Endodermal cell (in vitro differentiated cells): ENCODE results near the gene MRPL19. TPM values are rescaled to one million over a fixed set of nuclear protein-coding genes. Genes with fewer than 3 reads are reported as not detected.

Experiments
- DNase-seq: peaks from one replicate; pipeline ENCODE4 v3.0.0-alpha.2; 2017
- H3K27ac ChIP-seq: 2 replicates; pipeline ENCODE4 v1.5.1; 2013; ENCODE audit warnings: mild to moderate bottlenecking, low read depth, low read length, moderate library complexity
- H3K27me3 ChIP-seq: 2 replicates; pipeline ENCODE4 v1.6.1; 2013; ENCODE audit warnings: mild to moderate bottlenecking, low read length, moderate library complexity; ENCODE audit not compliant: insufficient read depth, control insufficient read depth, poor library complexity, severe bottlenecking
- H3K36me3 ChIP-seq: 2 replicates; pipeline ENCODE4 v1.7.0; 2013; ENCODE audit warnings: mild to moderate bottlenecking, low read length, moderate library complexity; ENCODE audit not compliant: control insufficient read depth, insufficient read depth
- H3K4me1 ChIP-seq: one replicate; pipeline ENCODE4 v1.7.0; 2013; ENCODE audit warnings: low read length; ENCODE audit not compliant: control insufficient read depth, insufficient read depth
- H3K4me3 ChIP-seq: 2 replicates; pipeline ENCODE4 v1.5.1; 2013; ENCODE audit warnings: mild to moderate bottlenecking, low read length, moderate library complexity
- H3K9ac ChIP-seq: 2 replicates; pipeline ENCODE4 v1.6.1; 2013; ENCODE audit warnings: mild to moderate bottlenecking, low read length, moderate library complexity; ENCODE audit not compliant: poor library complexity, severe bottlenecking; ENCODE audit errors: extremely low read depth
- H3K9me3 ChIP-seq: 2 replicates; pipeline ENCODE4 v1.6.1; 2013; ENCODE audit warnings: mild to moderate bottlenecking, low read length, moderate library complexity; ENCODE audit not compliant: control insufficient read depth
- H3K27ac Mint-ChIP-seq: 2 replicates; pipeline ENCODE4 v1.8.0; 2020; ENCODE audit warnings: mixed read lengths
- H3K27me3 Mint-ChIP-seq: 2 replicates; pipeline ENCODE4 v1.8.0; 2021; ENCODE audit warnings: mild to moderate bottlenecking, mixed read lengths; ENCODE audit not compliant: insufficient read depth
- H3K36me3 Mint-ChIP-seq: 2 replicates; pipeline ENCODE4 v1.8.0; 2020; ENCODE audit warnings: low read depth, mixed read lengths
- H3K4me1 Mint-ChIP-seq: 2 replicates; pipeline ENCODE4 v1.8.0; 2020; ENCODE audit warnings: mixed read lengths
- H3K4me3 Mint-ChIP-seq: 2 replicates; pipeline ENCODE4 v1.8.0; 2020; ENCODE audit warnings: mild to moderate bottlenecking, moderate library complexity, mixed read lengths
- H3K9me3 Mint-ChIP-seq: 2 replicates; pipeline ENCODE4 v1.8.0; 2020; ENCODE audit warnings: mild to moderate bottlenecking, mixed read lengths
- CTCF ChIP-seq: fragments of 200-600 bp; sonication (generic); conservative IDR thresholded peaks from 2 replicates; pipeline ENCODE4 v1.5.0; 2021; ENCODE audit warnings: antibody characterized with exemption, mild to moderate bottlenecking
- WGBS, 2 experiments: methylation state at CpG; one replicate each; pipeline versions ENCODE4 v1.1.5 to v1.1.7; 2013; ENCODE audit warnings: missing lambda C conversion rate in 2 of 2, mixed read lengths in 1 of 2; ENCODE audit not compliant: insufficient coverage in 1 of 2, insufficient read length in 1 of 2; 5-methylcytosine and 5-hydroxymethylcytosine counted together
- total RNA-seq, 2 donors: library from RNA; stranded (reverse); fragmentation: NEBNext Ultra II Directional in 1 of 2; extraction: Animal tissue kit (Norgen Biotek cat#: 25700) in 1 of 2; gene quantifications; 2 replicates in 1 of 2; 3 replicates in 1 of 2; pipeline ENCODE4 v1.2.1, GENCODE V29; 2021

Gene MRPL19
- total RNA-seq, 2 donors from 2014 or later: 63.7 to 77.6 TPM

GRCh38 chr2:75608684-75609333, 37.8 kb upstream of the MRPL19 start:
- WGBS, 2 experiments: 7 to 13% methylated on average over 11 to 25 of the region's 25 CpGs
- peak overlapping the region; percentile 96 for H3K27ac ChIP-seq
- Mint-ChIP-seq H3K4me3 (peak overlapping the region; percentile 64), H3K36me3 (no peaks in the 10 kb centered on the region), H3K9me3 (no peaks in the 10 kb centered on the region), H3K27ac (peak overlapping the region; percentile 93), H3K27me3 (peaks cover 49% of the 10 kb centered on the region), H3K4me1 (peaks cover 14% of the 10 kb centered on the region)
- no peaks in the 10 kb centered on the region for H3K4me1 ChIP-seq
- no peaks in the 10 kb centered on the region for H3K9me3 ChIP-seq
- DNase-seq: peak; percentile 93
- H3K36me3 ChIP-seq: no peaks in the 10 kb centered on the region
- peak overlapping the region; percentile 72 for H3K4me3 ChIP-seq
- peak; percentile 97 for TF ChIP-seq CTCF
- peaks cover 10% of the 10 kb centered on the region for H3K27me3 ChIP-seq
- H3K9ac ChIP-seq: no peak overlapping the region

- peak overlapping the region; percentile 64 for H3K4me3 Mint-ChIP-seq
- 48 to 66% methylated on average over 3 to 5 of the region's 5 CpGs for WGBS, 2 experiments
- no peak for DNase-seq
- Histone ChIP-seq H3K27me3 (peaks cover 10% of the 10 kb centered on the region), H3K4me1 (no peaks in the 10 kb centered on the region), H3K9me3 (no peaks in the 10 kb centered on the region), H3K9ac (no peak overlapping the region), H3K4me3 (no peak overlapping the region), H3K27ac (peak overlapping the region; percentile 96), H3K36me3 (no peaks in the 10 kb centered on the region)
- no peaks in the 10 kb centered on the region for H3K36me3 Mint-ChIP-seq
- peaks cover 14% of the 10 kb centered on the region for H3K4me1 Mint-ChIP-seq
- TF ChIP-seq CTCF: no peak
- peaks cover 49% of the 10 kb centered on the region for H3K27me3 Mint-ChIP-seq
- no peak overlapping the region for H3K27ac Mint-ChIP-seq
- no peaks in the 10 kb centered on the region for H3K9me3 Mint-ChIP-seq
Observed at GRCh38 chr2:75609334-75609689, 37.3 kb upstream of the MRPL19 start.

GRCh38 chr2:75609937-75610508, 36.6 kb upstream of the MRPL19 start:
- H3K9me3 ChIP-seq: no peaks in the 10 kb centered on the region
- H3K27me3 ChIP-seq: peaks cover 10% of the 10 kb centered on the region
- no peaks in the 10 kb centered on the region for H3K4me1 ChIP-seq
- DNase-seq: no peak
- H3K36me3 ChIP-seq: no peaks in the 10 kb centered on the region
- Mint-ChIP-seq H3K9me3 (no peaks in the 10 kb centered on the region), H3K27ac (no peak overlapping the region), H3K4me1 (peaks cover 14% of the 10 kb centered on the region), H3K4me3 (no peak overlapping the region), H3K36me3 (no peaks in the 10 kb centered on the region), H3K27me3 (peaks cover 44% of the 10 kb centered on the region)
- TF ChIP-seq CTCF: no peak
- H3K27ac ChIP-seq: no peak overlapping the region
- 89 to 100% methylated on average over 7 of the region's 7 CpGs for WGBS, 2 experiments
- H3K4me3 ChIP-seq: no peak overlapping the region
- no peak overlapping the region for H3K9ac ChIP-seq
